Left ventricle myocardium superior (tissue), 1 donor: ENCODE measurements around the gene LGALS9C. TPM values are rescaled to one million over a fixed set of nuclear protein-coding genes. Genes with fewer than 3 reads are reported as not detected.
"Not testable (repeated sequence)": the region's sequence is repeated elsewhere in the genome, so short reads cannot be mapped to it uniquely, and the experiment has no call there.

Experiments used
- ATAC-seq: fragments of 200-7000 bp; cut with Tn5 transposase; one replicate; pipeline ENCODE4 v1.9.1; 2020; ENCODE audit warnings: mild to moderate bottlenecking, moderate library complexity
- DNase-seq: peaks from one replicate; pipeline ENCODE4 v3.0.0-alpha.2; 2020
- intact Hi-C: fragments of 100-400 bp; cut with micrococcal nuclease; formaldehyde crosslinking; loops from one replicate; pipeline ENCODE4 v1.11.0; 2022
- long read RNA-seq: library from polyadenylated mRNA; unstranded; transcript quantifications from one replicate; pipeline ENCODE4 v2.0.0, GENCODE V29; 2021
- total RNA-seq: library from RNA; stranded (reverse); fragmentation: NEBNext Ultra II Directional; extraction: Animal tissue kit (Norgen Biotek cat#: 25700); gene quantifications from one replicate; pipeline ENCODE4 v1.2.1, GENCODE V29; 2021
- donor health status: DM: no; HTN: yes; CAD: no; lungs with severe emphysema.

LGALS9C gene
- total RNA-seq = not detected
- long read RNA-seq = 0 reads

DNA sequence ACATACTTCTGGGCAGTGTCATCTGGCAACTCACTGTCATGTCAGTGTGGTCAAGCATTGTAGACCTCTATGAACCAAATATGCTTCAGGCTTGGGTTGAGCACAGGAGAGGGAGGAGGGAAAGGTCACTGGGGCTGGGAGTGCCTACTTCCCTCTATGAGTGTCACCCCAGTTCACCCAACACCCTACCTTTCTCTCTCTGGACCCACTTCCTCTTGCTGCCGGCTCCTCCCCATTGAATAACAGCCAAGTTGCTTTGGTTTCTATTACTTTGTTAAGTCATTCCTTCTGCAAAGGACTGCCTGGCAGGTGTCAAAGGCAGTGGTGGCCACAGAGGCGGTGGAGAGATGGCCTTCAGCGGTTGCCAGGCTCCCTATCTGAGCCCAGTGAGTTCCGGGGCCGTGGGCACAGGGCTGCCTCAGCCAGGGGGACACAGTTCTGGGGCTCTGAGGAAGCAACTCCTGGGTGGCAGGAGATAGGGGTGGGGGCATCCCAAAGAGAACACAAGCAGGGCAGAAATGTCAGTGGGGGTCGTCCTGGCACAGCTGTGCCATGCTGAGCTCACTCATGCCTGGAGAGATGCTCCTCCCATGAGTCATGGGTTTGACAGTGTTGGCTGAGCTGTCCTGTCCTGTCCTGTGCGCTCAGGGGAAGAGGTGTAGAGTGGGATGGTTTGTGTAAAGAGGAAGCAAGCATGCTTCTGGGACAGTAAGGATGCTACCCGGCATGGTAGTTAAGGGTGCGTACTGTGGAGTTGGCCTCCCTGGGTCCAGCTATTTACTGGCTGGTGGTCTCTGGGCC lies at the start of gene LGALS9C:
Gene LGALS9C, plus strand, starts transcription at position 282 of the 801 bp plus-strand sequence. Its CDS starts 66 bp downstream, at position 348.
- ATAC-seq = peak; percentile 53
- intact Hi-C loops, DNase-seq: not testable (repeated sequence)

GRCh38 chr17:18432206-18432605 lies 44.4 kb upstream of the LGALS9C start:
- DNase-seq, ATAC-seq, intact Hi-C loops: not testable (repeated sequence)

DNA sequence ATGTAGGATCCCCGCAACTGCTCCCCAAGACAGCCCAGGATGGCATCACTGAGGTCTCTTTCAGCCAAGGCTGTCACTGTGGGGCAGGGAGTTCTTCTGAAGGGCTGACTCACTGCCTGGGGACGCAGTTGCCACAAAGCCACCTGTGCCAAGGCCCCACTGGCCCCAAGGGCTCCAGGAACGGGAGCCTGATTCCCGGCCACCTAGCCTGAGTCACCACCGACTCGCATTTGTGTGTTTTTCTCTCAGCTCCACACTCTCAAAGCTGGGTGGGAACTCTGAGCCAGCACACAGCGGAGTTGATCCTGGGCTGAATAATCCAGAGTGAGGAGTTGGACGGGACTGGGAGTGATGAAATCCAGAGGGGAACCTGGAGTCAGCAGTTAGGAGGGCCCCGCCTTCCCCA lies 37.1 kb upstream of the LGALS9C start:
- DNase-seq, ATAC-seq, intact Hi-C loops: not testable (repeated sequence)

GRCh38 chr17:18442093-18442492 lies 34.5 kb upstream of the LGALS9C start:
- DNase-seq (peak; percentile 69), ATAC-seq (peak; percentile 38)
- intact Hi-C loops = not testable (repeated sequence)

- intact Hi-C loops, DNase-seq, ATAC-seq: not testable (repeated sequence)
Observed at GRCh38 chr17:18442532-18442931, 34.1 kb upstream of the LGALS9C start.

- intact Hi-C loops, ATAC-seq: not testable (repeated sequence)
- peak; percentile 24 for DNase-seq
Observed at GRCh38 chr17:18447476-18448205, 28.9 kb upstream of the LGALS9C start.

GRCh38 chr17:18448311-18448710 lies 28.3 kb upstream of the LGALS9C start:
- intact Hi-C loops, DNase-seq: not testable (repeated sequence)

DNA sequence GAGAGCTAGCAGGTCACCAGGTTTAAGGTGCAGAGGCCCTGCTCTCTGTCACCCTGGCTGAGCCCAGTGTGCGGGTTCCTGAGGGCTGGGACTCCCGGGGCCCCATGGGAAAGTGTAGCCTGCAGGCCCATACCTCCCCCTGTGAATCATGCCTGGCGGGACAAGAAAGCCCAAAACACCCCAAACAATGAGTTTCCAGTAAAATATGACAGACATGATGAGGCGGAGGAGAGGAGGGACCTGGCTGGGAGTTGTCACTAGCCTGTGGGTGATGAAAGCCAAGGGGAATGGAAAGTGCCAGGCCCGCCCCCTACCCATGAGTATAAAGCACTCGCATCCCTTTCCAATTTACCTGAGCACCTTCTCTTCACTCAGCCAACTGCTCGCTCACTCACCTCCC lies 26.8 kb upstream of the LGALS9C start:
- intact Hi-C loops, ATAC-seq, DNase-seq: not testable (repeated sequence)

More at GRCh38 chr17:18448311-18448710, 28.3 kb upstream of the LGALS9C start:
- not testable (repeated sequence) for ATAC-seq

GRCh38 chr17:18450998-18451397 lies 25.6 kb upstream of the LGALS9C start:
- intact Hi-C loops, ATAC-seq, DNase-seq: not testable (repeated sequence)

DNA sequence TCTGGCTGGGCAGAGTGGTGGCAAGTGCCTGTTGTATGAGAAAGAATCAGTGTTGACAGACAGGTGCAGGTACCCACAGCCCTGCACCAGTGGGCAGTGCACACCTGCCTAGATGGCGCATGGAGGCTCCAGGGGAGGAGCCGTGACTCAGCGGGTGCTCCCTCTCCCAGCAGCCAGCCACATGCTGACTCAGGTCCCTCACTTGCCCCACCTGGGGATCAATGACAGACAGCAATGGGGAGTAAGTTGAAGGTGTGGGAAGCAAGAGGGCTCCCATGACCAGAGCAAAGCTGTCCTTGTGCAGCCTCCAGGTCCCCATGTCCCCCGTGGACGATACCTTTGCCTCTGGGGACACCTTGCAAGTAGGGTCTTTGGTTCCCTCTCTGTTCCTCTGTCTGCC lies 24.6 kb upstream of the LGALS9C start:
- ATAC-seq = not testable (repeated sequence)

GRCh38 chr17:18459035-18459434 lies 17.6 kb upstream of the LGALS9C start:
- intact Hi-C loops, DNase-seq, ATAC-seq: not testable (repeated sequence)

More for the DNA sequence above, 24.6 kb upstream of the LGALS9C start:
- DNase-seq, intact Hi-C loops: not testable (repeated sequence)

DNA sequence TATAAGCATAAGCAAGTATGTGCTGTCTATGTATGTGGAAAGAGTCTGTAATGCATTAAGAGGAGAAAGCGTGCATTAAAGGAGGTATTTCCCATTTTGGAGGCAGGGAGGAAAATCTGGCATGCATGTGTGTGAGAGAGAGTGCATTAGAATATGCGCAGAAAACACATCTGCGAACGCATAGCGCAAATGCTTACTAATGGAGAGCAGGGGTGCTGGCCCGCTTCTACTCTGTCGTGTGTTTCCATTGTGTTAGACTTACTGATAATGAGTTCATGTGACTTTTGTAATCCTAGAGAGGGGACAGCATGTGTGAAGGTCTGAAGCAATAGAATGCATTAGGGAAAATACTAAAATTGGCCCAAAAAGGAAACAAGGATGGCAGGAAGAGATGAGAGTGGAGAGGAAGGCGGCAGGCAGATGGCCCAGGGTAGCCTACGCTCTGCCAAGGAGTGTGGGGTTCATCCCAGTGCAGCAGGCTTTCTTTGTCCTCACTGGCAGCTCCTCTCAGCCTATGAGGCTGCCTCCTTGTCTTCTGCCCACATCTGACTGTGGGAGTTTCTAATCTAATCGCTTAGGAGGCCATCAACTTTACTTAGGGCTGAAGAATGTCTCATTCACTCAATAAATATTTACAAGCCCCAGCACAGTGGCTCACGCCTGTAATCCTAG lies 12.6 kb upstream of the LGALS9C start:
- ATAC-seq, intact Hi-C loops, DNase-seq: not testable (repeated sequence)

GRCh38 chr17:18466250-18466983 lies 10.2 kb upstream of the LGALS9C start:
- intact Hi-C loops, DNase-seq, ATAC-seq: not testable (repeated sequence)

DNA sequence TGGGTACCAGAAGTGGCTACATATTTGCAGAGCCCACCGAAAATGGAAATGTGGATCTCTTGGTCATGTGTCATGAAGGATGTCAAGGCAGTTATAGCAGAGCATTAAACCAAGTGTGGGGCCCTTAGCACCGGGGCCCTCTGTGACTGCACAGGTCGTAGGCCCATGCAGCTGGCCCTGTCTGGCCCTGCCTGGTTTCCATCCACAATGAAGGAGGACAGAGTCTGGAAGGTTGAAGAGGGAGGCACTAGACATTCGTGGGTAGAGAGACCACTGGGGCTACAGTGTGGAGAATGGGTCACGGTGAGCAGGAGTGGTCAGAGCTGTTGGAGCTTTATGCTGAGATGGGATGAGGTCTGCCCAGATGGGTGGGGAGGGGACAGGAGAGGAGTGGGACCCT lies 9.6 kb upstream of the LGALS9C start:
- DNase-seq, ATAC-seq, intact Hi-C loops: not testable (repeated sequence)

DNA sequence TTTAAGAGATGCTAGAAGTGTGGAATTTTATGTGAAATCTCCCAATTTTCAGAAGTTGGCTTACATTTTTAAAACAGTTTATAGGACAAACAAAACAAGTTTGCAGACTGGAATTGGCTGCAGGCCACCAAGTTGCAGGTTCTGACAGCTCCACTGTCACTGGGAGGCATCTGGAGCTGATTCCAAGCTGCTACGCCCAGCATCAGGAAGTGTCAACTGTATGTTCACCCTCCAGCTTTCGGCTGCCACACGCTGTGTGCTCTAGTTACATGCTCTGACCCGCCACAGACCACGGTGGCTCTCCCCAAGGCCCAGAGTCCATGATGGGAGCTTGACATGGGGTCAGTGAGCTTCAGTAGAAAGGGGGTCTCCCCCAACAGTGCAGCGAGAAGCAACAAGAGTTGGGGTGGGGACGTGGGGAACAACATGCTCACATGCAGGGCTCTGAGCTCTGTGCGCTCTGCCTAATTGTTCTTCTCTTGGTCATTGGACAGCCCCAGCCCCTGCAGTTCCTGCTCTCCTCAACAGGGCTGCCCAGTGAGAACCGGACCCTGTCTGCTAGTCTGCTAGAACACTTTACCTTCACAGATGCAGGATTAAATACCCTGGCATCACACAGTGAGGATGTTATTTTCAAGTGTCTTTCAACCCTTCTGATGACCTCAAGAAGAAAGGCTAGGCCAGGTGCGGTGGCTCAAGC lies 8.0 kb upstream of the LGALS9C start:
- intact Hi-C loops, ATAC-seq: not testable (repeated sequence)

GRCh38 chr17:18469837-18470236 lies 6.8 kb upstream of the LGALS9C start:
- DNase-seq, intact Hi-C loops, ATAC-seq: not testable (repeated sequence)

More for the DNA sequence above, 8.0 kb upstream of the LGALS9C start:
- DNase-seq = not testable (repeated sequence)

GRCh38 chr17:18470345-18470930 lies 6.2 kb upstream of the LGALS9C start:
- intact Hi-C loops, ATAC-seq: not testable (repeated sequence)

More at GRCh38 chr17:18470345-18470930, 6.2 kb upstream of the LGALS9C start:
- not testable (repeated sequence) for DNase-seq
